ENCODE results near the gene BRD4. TPM values are rescaled to one million over a fixed set of nuclear protein-coding genes. Genes with fewer than 3 reads are reported as not detected.

BRD4 gene
- total and polyA plus RNA-seq, 10 of the 15 experiments (the other 5 are each of a cell fraction or from before 2014, with no cell fraction given), result 5.3 to 84.4 (median 11.8) TPM

DNA sequence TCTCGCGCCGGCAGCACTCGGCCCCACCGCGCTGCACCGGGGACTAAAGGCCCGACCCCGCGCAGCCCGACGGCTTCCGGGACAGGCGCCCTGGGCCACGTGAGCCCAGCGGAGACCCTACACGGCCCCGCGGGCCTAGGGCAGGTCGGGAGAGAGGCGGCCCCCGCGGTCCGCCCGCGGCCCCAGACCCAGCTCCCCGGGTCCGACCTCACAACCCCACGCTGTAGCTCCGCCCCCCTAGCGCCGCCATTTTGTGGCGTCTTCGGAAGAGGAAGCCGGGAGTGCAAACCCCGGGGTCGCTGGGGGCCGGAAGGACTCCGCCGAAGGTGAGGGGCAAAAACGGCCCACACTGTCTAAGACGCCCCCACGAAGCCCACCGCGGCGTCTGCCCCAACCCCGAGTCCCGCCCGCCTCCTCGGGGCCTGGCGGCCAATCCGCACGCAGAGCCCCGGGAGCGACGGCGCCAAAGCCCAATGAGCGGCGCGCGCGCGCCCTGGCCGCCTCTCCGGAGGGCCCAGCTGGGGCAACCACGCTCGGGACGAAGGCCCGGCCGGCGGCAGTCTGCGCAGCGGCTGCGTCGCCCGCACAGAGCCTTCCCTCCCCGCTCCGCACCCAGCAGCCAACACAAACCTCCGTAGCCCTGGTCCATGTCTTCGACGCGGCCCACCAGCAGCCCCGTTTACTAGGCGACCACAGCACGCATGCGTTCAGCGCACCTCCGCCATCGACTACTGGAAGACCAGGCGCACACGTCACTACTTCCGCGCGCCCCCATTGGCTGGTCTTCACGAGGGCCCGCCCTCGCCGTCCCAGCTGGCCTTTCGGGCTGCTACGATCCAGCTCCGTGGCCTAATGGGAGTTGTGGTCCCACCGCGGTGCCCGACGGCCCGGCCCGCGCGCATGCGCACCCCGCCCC lies 47.0 kb upstream of the BRD4 start, which contains the start of gene AKAP8 (continued):
- no peak for TF ChIP-seq BRCA1 (IDR thresholded peaks at IDR 0.05; ENCODE audit: low read depth, low read length)
- TF ChIP-seq RAD51 (IDR thresholded peaks at IDR 0.05), result no peak
- no peak for TF ChIP-seq ZNF384 (IDR thresholded peaks at IDR 0.05; ENCODE audit: borderline replicate concordance, low read depth, low read length)
- no peak for TF ChIP-seq ZNF592 (IDR thresholded peaks at IDR 0.05)
- TF ChIP-seq ZNF24 (IDR thresholded peaks at IDR 0.05), result no peak
- no peak for TF ChIP-seq RBBP5 (conservative IDR thresholded peaks at IDR 0.05)
- no peak for TF ChIP-seq IRF4 (IDR thresholded peaks at IDR 0.05; ENCODE audit: low read depth, low read length)
- no peak for TF ChIP-seq ZSCAN29 (IDR thresholded peaks at IDR 0.05)
- 0 out of 2 replicates have a peak, but pooled peaks have one; percentile 75 for TF ChIP-seq PML (IDR thresholded peaks at IDR 0.05; ENCODE audit: low read length)
- TF ChIP-seq, protein P1, sequence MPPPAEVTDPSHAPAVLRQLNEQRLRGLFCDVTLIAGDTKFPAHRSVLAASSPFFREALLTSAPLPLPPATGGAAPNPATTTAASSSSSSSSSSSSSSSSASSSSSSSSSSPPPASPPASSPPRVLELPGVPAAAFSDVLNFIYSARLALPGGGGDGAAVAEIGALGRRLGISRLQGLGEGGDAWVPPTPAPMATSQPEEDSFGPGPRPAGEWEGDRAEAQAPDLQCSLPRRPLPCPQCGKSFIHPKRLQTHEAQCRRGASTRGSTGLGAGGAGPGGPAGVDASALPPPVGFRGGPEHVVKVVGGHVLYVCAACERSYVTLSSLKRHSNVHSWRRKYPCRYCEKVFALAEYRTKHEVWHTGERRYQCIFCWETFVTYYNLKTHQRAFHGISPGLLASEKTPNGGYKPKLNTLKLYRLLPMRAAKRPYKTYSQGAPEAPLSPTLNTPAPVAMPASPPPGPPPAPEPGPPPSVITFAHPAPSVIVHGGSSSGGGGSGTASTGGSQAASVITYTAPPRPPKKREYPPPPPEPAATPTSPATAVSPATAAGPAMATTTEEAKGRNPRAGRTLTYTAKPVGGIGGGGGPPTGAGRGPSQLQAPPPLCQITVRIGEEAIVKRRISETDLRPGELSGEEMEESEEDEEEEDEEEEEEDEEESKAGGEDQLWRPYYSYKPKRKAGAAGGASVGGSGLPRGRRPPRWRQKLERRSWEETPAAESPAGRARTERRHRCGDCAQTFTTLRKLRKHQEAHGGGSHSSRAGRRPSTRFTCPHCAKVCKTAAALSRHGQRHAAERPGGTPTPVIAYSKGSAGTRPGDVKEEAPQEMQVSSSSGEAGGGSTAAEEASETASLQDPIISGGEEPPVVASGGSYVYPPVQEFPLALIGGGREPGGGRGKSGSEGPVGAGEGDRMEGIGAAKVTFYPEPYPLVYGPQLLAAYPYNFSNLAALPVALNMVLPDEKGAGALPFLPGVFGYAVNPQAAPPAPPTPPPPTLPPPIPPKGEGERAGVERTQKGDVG (CRISPR knock-in tag; IDR thresholded peaks at IDR 0.05), result no peak
- peak; percentile 86 for TF ChIP-seq NR2C1 (IDR thresholded peaks at IDR 0.05)
- TF ChIP-seq ZNF274 (IDR thresholded peaks at IDR 0.05; ENCODE audit: insufficient read depth, insufficient read length), result no peak
- TF ChIP-seq KDM1A (IDR thresholded peaks at IDR 0.05; ENCODE audit: borderline replicate concordance), result no peak
- TF ChIP-seq TCF7 (IDR thresholded peaks at IDR 0.05; ENCODE audit: borderline replicate concordance), result no peak
- TF ChIP-seq, protein P2, sequence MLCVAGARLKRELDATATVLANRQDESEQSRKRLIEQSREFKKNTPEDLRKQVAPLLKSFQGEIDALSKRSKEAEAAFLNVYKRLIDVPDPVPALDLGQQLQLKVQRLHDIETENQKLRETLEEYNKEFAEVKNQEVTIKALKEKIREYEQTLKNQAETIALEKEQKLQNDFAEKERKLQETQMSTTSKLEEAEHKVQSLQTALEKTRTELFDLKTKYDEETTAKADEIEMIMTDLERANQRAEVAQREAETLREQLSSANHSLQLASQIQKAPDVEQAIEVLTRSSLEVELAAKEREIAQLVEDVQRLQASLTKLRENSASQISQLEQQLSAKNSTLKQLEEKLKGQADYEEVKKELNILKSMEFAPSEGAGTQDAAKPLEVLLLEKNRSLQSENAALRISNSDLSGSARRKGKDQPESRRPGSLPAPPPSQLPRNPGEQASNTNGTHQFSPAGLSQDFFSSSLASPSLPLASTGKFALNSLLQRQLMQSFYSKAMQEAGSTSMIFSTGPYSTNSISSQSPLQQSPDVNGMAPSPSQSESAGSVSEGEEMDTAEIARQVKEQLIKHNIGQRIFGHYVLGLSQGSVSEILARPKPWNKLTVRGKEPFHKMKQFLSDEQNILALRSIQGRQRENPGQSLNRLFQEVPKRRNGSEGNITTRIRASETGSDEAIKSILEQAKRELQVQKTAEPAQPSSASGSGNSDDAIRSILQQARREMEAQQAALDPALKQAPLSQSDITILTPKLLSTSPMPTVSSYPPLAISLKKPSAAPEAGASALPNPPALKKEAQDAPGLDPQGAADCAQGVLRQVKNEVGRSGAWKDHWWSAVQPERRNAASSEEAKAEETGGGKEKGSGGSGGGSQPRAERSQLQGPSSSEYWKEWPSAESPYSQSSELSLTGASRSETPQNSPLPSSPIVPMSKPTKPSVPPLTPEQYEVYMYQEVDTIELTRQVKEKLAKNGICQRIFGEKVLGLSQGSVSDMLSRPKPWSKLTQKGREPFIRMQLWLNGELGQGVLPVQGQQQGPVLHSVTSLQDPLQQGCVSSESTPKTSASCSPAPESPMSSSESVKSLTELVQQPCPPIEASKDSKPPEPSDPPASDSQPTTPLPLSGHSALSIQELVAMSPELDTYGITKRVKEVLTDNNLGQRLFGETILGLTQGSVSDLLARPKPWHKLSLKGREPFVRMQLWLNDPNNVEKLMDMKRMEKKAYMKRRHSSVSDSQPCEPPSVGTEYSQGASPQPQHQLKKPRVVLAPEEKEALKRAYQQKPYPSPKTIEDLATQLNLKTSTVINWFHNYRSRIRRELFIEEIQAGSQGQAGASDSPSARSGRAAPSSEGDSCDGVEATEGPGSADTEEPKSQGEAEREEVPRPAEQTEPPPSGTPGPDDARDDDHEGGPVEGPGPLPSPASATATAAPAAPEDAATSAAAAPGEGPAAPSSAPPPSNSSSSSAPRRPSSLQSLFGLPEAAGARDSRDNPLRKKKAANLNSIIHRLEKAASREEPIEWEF (IDR thresholded peaks at IDR 0.05; ENCODE audit: insufficient replicate concordance, low read depth, low read length), result no peak
- peak; percentile 15; the same call in 1 of the 2 replicates for TF ChIP-seq SMARCA5 (IDR thresholded peaks at IDR 0.05)
- peak; percentile 31; the same call in 1 of the 2 replicates for TF ChIP-seq NFYA (IDR thresholded peaks at IDR 0.05; ENCODE audit: borderline replicate concordance, low read depth, low read length)
- no peak for TF ChIP-seq ZNF217 (IDR thresholded peaks at IDR 0.05)
- no peak for TF ChIP-seq TARDBP (IDR thresholded peaks at IDR 0.05; ENCODE audit: borderline replicate concordance)
